Nephron (organoid): ENCODE data around the gene ARHGAP29.
"Not testable (repeated sequence)": the region's sequence is repeated elsewhere in the genome, so short reads cannot be mapped to it uniquely, and the experiment has no call there.

Experiments
- H3K27ac Mint-ChIP-seq, 3 experiments: 2 replicates each; pipeline ENCODE4 v1.8.0; 2020; ENCODE audit warnings: mixed read lengths in 3 of 3, mild to moderate bottlenecking in 2 of 3, moderate library complexity in 1 of 3
- H3K27me3 Mint-ChIP-seq: 2 replicates; pipeline ENCODE4 v1.8.0; 2021; ENCODE audit warnings: low read depth, mild to moderate bottlenecking, moderate library complexity, mixed read lengths
- H3K36me3 Mint-ChIP-seq: 2 replicates; pipeline ENCODE4 v1.8.0; 2020; ENCODE audit warnings: low read depth, mixed read lengths
- H3K4me1 Mint-ChIP-seq: 2 replicates; pipeline ENCODE4 v1.8.0; 2020; ENCODE audit warnings: mixed read lengths
- H3K4me3 Mint-ChIP-seq, 3 experiments: 2 replicates each; pipeline ENCODE4 v1.8.0; 2020; ENCODE audit warnings: mild to moderate bottlenecking in 3 of 3, mixed read lengths in 3 of 3, moderate library complexity in 2 of 3
- H3K9me3 Mint-ChIP-seq: 2 replicates; pipeline ENCODE4 v1.8.0; 2020; ENCODE audit warnings: mixed read lengths
- TF ChIP-seq, protein P1 (sequence below), 3 experiments: fragments of 200-600 bp; sonication (generic); IDR thresholded peaks; one replicate each; pipeline ENCODE4 v1.5.0; 2021; ENCODE audit warnings: antibody characterized with exemption in 3 of 3; ENCODE audit not compliant: unreplicated experiment in 3 of 3

The ARHGAP29 gene

DNA sequence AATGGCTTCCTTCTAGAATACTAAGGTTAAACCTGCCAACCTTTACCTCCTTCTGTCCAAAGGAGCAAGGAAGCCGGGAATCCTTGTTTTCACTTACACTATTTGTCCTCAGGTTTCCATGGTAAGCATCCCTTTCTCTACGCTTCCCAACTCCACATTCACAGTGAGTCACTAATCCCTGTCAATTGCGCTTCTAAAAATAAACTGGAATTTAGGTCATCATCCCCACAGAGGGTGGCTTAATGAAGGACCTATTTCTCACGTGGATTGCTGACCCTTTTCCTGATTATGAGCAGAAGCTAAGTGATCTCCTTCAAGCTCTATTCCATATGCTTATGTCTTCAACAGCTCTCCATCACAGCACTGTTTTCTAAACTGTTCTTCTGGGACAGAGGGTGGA lies 76.6 kb downstream of the ARHGAP29 start:
- H3K4me1 Mint-ChIP-seq: no peaks in the 10 kb centered on the region
- H3K4me3 Mint-ChIP-seq: no peak overlapping the region
- no peaks in the 10 kb centered on the region for H3K36me3 Mint-ChIP-seq

DNA sequence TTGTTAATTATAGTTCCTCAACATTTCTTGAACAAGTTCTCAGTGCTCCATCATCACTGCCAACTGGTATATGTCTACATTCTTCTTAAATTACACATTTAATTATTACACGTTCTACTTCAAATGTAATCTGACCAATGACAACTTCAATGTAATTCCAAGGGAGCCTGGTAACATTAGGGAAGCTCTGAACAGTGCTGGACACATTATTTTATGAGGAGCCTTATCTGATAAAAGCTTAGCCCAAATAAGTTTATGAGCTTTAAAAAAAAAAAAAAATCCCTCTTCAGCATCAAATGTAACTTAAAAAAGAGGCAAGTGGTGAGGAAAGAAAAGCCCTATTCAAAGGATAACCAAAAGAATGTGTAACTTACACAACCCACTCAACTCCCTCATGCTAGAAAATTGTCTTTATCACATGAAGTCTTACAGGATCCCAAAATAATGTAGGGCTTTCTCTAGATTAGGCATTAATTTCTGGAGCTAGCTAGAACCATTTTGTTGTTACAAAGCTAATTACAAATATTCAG lies 81.2 kb downstream of the ARHGAP29 start:
- peak overlapping the region in 1 of 3 experiments; percentile 33 for H3K27ac Mint-ChIP-seq
- no peaks in the 10 kb centered on the region for H3K36me3 Mint-ChIP-seq
- H3K27me3 Mint-ChIP-seq: no peaks in the 10 kb centered on the region
- peaks cover 2% of the 10 kb centered on the region for H3K9me3 Mint-ChIP-seq
- TF ChIP-seq, protein P1, sequence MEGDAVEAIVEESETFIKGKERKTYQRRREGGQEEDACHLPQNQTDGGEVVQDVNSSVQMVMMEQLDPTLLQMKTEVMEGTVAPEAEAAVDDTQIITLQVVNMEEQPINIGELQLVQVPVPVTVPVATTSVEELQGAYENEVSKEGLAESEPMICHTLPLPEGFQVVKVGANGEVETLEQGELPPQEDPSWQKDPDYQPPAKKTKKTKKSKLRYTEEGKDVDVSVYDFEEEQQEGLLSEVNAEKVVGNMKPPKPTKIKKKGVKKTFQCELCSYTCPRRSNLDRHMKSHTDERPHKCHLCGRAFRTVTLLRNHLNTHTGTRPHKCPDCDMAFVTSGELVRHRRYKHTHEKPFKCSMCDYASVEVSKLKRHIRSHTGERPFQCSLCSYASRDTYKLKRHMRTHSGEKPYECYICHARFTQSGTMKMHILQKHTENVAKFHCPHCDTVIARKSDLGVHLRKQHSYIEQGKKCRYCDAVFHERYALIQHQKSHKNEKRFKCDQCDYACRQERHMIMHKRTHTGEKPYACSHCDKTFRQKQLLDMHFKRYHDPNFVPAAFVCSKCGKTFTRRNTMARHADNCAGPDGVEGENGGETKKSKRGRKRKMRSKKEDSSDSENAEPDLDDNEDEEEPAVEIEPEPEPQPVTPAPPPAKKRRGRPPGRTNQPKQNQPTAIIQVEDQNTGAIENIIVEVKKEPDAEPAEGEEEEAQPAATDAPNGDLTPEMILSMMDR (IDR thresholded peaks at IDR 0.05; ENCODE audit: unreplicated experiment in 3 of 3): no peak
- H3K4me1 Mint-ChIP-seq: peaks cover 5% of the 10 kb centered on the region
- no peak overlapping the region for H3K4me3 Mint-ChIP-seq

More for the DNA sequence above, 76.6 kb downstream of the ARHGAP29 start:
- Mint-ChIP-seq H3K27me3 (no peaks in the 10 kb centered on the region), H3K27ac (no peak overlapping the region), H3K9me3 (peaks cover 13% of the 10 kb centered on the region)
- TF ChIP-seq, protein P1 (IDR thresholded peaks at IDR 0.05; ENCODE audit: unreplicated experiment in 3 of 3): no peak

DNA sequence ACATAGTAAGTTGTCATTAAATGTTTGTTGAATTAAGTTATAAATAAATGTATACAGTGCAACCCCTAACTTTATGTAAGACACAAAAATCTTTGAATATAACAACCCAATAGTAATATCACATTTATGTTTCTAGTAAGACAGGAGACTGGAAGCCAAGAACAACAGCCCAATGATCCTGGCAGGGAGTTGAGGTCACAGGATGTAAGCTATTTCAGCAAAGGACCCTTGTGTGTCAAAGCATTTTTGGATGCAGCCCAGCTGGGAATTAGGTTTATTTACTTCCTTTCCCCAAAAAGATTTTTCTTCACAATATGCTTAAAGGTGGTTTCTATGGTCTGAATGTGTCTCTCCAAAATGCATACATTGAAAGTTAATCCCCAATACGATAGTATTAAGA lies 82.4 kb downstream of the ARHGAP29 start:
- H3K4me1 Mint-ChIP-seq: peaks cover 5% of the 10 kb centered on the region
- H3K27me3 Mint-ChIP-seq: no peaks in the 10 kb centered on the region
- no peaks in the 10 kb centered on the region for H3K36me3 Mint-ChIP-seq
- TF ChIP-seq, protein P1 (IDR thresholded peaks at IDR 0.05; ENCODE audit: unreplicated experiment in 3 of 3): no peak
- peaks cover 2% of the 10 kb centered on the region for H3K9me3 Mint-ChIP-seq
- H3K4me3 Mint-ChIP-seq: no peak overlapping the region
- peak overlapping the region; percentile 27 to 55 (median 29) for H3K27ac Mint-ChIP-seq

DNA sequence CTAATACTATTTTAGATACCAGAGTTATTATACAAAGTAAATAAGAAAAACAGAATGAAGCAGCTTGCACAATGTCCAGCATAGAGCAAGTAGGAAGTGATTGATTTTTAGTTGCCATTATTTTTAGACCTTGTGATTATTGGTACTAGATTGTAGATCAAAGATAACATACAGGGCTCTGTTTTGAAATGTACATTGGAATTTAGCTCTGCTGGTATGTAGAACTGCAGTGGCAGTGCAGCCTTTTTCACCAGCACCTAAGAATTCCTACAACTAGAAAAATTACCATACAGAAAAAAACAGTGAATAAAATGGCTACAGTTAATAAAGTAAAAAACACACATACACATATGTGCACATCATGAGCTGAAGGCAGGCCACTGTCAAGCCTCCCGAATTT lies 84.3 kb downstream of the ARHGAP29 start:
- TF ChIP-seq, protein P1 (IDR thresholded peaks at IDR 0.05; ENCODE audit: unreplicated experiment in 3 of 3): no peak
- no peak overlapping the region for H3K4me3 Mint-ChIP-seq
- no peaks in the 10 kb centered on the region for H3K36me3 Mint-ChIP-seq
- H3K27me3 Mint-ChIP-seq: peaks cover 3% of the 10 kb centered on the region
- peaks cover 5% of the 10 kb centered on the region for H3K4me1 Mint-ChIP-seq
- peak overlapping the region in 1 of 3 experiments; percentile 22 for H3K27ac Mint-ChIP-seq
- peaks cover 2% of the 10 kb centered on the region for H3K9me3 Mint-ChIP-seq

DNA sequence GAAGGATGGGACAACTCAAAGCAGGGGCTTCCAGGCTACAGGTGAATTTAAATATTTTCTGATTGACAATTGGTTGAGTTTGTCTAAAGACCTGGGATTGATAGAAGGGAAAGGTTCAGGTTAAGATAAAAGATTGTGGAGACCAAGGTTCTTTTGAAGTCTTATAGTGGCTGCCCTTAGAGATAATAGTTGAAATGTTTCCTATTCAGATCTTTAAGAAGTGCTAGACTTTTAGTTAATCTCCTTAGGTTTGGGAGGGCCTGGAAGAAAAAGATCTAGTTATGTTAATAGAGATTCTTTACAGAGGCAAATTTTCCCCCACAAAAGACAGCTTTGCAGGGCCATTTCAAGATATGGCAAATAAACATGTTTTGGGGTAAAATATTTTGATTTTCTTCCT lies 88.2 kb downstream of the ARHGAP29 start:
- H3K36me3 Mint-ChIP-seq, H3K9me3 Mint-ChIP-seq, H3K4me3 Mint-ChIP-seq, H3K4me1 Mint-ChIP-seq, H3K27ac Mint-ChIP-seq, H3K27me3 Mint-ChIP-seq: not testable (repeated sequence)

DNA sequence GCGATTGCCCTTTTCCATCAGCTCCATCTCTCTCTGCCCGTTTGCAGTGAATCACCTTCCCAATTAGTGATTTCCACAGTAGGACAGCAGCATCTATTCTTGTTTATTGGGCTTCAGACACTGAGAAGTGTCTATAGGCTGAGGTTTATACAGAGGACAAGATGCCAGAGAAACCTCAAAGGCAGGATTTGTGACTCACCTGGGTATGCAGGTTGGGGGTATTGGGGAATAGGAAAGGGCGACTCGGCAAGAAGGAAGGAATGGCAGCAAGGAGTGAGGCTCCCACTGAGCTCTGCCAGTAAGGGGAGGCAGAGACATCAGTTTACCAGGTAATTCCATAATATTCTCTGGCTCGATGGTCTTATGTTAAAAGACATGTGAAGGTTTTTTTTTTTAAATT lies 91.1 kb downstream of the ARHGAP29 start:
- peaks cover 3% of the 10 kb centered on the region for H3K27me3 Mint-ChIP-seq
- H3K9me3 Mint-ChIP-seq: no peaks in the 10 kb centered on the region
- H3K36me3 Mint-ChIP-seq: no peaks in the 10 kb centered on the region
- TF ChIP-seq, protein P1 (IDR thresholded peaks at IDR 0.05; ENCODE audit: unreplicated experiment in 3 of 3): no peak
- no peak overlapping the region for H3K27ac Mint-ChIP-seq
- no peak overlapping the region for H3K4me3 Mint-ChIP-seq
- peaks cover 5% of the 10 kb centered on the region for H3K4me1 Mint-ChIP-seq
